ENCODE measurements around the gene HSD11B2. TPM values are rescaled to one million over a fixed set of nuclear protein-coding genes. Genes with fewer than 3 reads are reported as not detected.
A peak's percentile ranks its signal among the peaks of the same experiment; 100 is the strongest.

Gene HSD11B2
- total RNA-seq, 1 donor from 2014 or later = 3.6 TPM

- H3K4me1 Mint-ChIP-seq (ENCODE audit: low read depth) = peaks cover 7% of the 10 kb centered on the region
- no peaks in the 10 kb centered on the region for H3K9me3 Mint-ChIP-seq
- DNase-seq (ENCODE audit: low spot score) = peak; percentile 62
- no peak overlapping the region for H3K27ac Mint-ChIP-seq
- intact Hi-C loops (cut with micrococcal nuclease) = loop anchor here (1.0 kb wide), 2 partner anchors 19 to 187 kb away; no protein-coding TSS in a partner anchor
- no peaks in the 10 kb centered on the region for H3K27me3 Mint-ChIP-seq (ENCODE audit: insufficient read depth)
- no peak overlapping the region for H3K4me3 Mint-ChIP-seq
- H3K36me3 Mint-ChIP-seq (ENCODE audit: low read depth) = no peaks in the 10 kb centered on the region
These were observed 16.7 kb downstream of the HSD11B2 start for GRCh38 chr16:67447508-67448076.

- Mint-ChIP-seq H3K36me3 (ENCODE audit: low read depth) (peaks cover 4% of the 10 kb centered on the region), H3K4me3 (no peak overlapping the region), H3K27me3 (ENCODE audit: insufficient read depth) (no peaks in the 10 kb centered on the region), H3K27ac (no peak overlapping the region), H3K4me1 (ENCODE audit: low read depth) (peaks cover 7% of the 10 kb centered on the region), H3K9me3 (no peaks in the 10 kb centered on the region)
- intact Hi-C loops (cut with micrococcal nuclease) = no loop called here
- no peak for DNase-seq (ENCODE audit: low spot score)
These were observed 17.7 kb downstream of the HSD11B2 start for GRCh38 chr16:67448580-67448979.

GRCh38 chr16:67449336-67449735, 18.4 kb downstream of the HSD11B2 start:
- Mint-ChIP-seq H3K4me1 (ENCODE audit: low read depth) (peaks cover 7% of the 10 kb centered on the region), H3K27me3 (ENCODE audit: insufficient read depth) (no peaks in the 10 kb centered on the region), H3K4me3 (no peak overlapping the region), H3K36me3 (ENCODE audit: low read depth) (peaks cover 4% of the 10 kb centered on the region), H3K9me3 (no peaks in the 10 kb centered on the region), H3K27ac (no peak overlapping the region)
- intact Hi-C loops (cut with micrococcal nuclease) = no loop called here
- DNase-seq (ENCODE audit: low spot score) = no peak

- intact Hi-C loops (cut with micrococcal nuclease) = no loop called here
These were observed 18.8 kb downstream of the HSD11B2 start for GRCh38 chr16:67449739-67450138.

GRCh38 chr16:67451061-67451703, 20.3 kb downstream of the HSD11B2 start:
- intact Hi-C loops (cut with micrococcal nuclease) = no loop called here
- Mint-ChIP-seq H3K4me1 (ENCODE audit: low read depth) (peaks cover 7% of the 10 kb centered on the region), H3K36me3 (ENCODE audit: low read depth) (peaks cover 4% of the 10 kb centered on the region), H3K27ac (no peak overlapping the region), H3K9me3 (no peaks in the 10 kb centered on the region), H3K4me3 (no peak overlapping the region), H3K27me3 (ENCODE audit: insufficient read depth) (no peaks in the 10 kb centered on the region)
- no peak for DNase-seq (ENCODE audit: low spot score)

More at GRCh38 chr16:67449739-67450138, 18.8 kb downstream of the HSD11B2 start:
- DNase-seq (ENCODE audit: low spot score) = no peak
- H3K9me3 Mint-ChIP-seq = no peaks in the 10 kb centered on the region
- peaks cover 4% of the 10 kb centered on the region for H3K36me3 Mint-ChIP-seq (ENCODE audit: low read depth)
- H3K27me3 Mint-ChIP-seq (ENCODE audit: insufficient read depth) = no peaks in the 10 kb centered on the region
- H3K4me3 Mint-ChIP-seq = no peak overlapping the region
- H3K4me1 Mint-ChIP-seq (ENCODE audit: low read depth) = peaks cover 7% of the 10 kb centered on the region
- no peak overlapping the region for H3K27ac Mint-ChIP-seq

- H3K27ac Mint-ChIP-seq = no peak overlapping the region
- H3K36me3 Mint-ChIP-seq (ENCODE audit: low read depth) = peaks cover 4% of the 10 kb centered on the region
- no peak for DNase-seq (ENCODE audit: low spot score)
- H3K9me3 Mint-ChIP-seq = no peaks in the 10 kb centered on the region
- peaks cover 7% of the 10 kb centered on the region for H3K4me1 Mint-ChIP-seq (ENCODE audit: low read depth)
- H3K4me3 Mint-ChIP-seq = no peak overlapping the region
- intact Hi-C loops (cut with micrococcal nuclease) = no loop called here
- H3K27me3 Mint-ChIP-seq (ENCODE audit: insufficient read depth) = no peaks in the 10 kb centered on the region
These were observed 20.9 kb downstream of the HSD11B2 start for GRCh38 chr16:67451704-67452435.

- intact Hi-C loops (cut with micrococcal nuclease) = no loop called here
- H3K4me3 Mint-ChIP-seq = no peak overlapping the region
- no peaks in the 10 kb centered on the region for H3K27me3 Mint-ChIP-seq (ENCODE audit: insufficient read depth)
- no peaks in the 10 kb centered on the region for H3K9me3 Mint-ChIP-seq
- no peaks in the 10 kb centered on the region for H3K4me1 Mint-ChIP-seq (ENCODE audit: low read depth)
- no peak overlapping the region for H3K27ac Mint-ChIP-seq
- no peak for DNase-seq (ENCODE audit: low spot score)
- H3K36me3 Mint-ChIP-seq (ENCODE audit: low read depth) = peaks cover 4% of the 10 kb centered on the region
These were observed 23.2 kb downstream of the HSD11B2 start for GRCh38 chr16:67454104-67454503.

- no peaks in the 10 kb centered on the region for H3K9me3 Mint-ChIP-seq
- H3K4me3 Mint-ChIP-seq = no peak overlapping the region
- no peaks in the 10 kb centered on the region for H3K27me3 Mint-ChIP-seq (ENCODE audit: insufficient read depth)
- no peak for DNase-seq (ENCODE audit: low spot score)
- intact Hi-C loops (cut with micrococcal nuclease) = no loop called here
- peaks cover 4% of the 10 kb centered on the region for H3K36me3 Mint-ChIP-seq (ENCODE audit: low read depth)
- H3K4me1 Mint-ChIP-seq (ENCODE audit: low read depth) = no peaks in the 10 kb centered on the region
- no peak overlapping the region for H3K27ac Mint-ChIP-seq
These were observed 23.9 kb downstream of the HSD11B2 start for GRCh38 chr16:67454852-67455251.

- no peaks in the 10 kb centered on the region for H3K4me1 Mint-ChIP-seq (ENCODE audit: low read depth)
- DNase-seq (ENCODE audit: low spot score) = no peak
- H3K36me3 Mint-ChIP-seq (ENCODE audit: low read depth) = peaks cover 4% of the 10 kb centered on the region
- intact Hi-C loops (cut with micrococcal nuclease) = no loop called here
- H3K4me3 Mint-ChIP-seq = no peak overlapping the region
- no peak overlapping the region for H3K27ac Mint-ChIP-seq
- H3K27me3 Mint-ChIP-seq (ENCODE audit: insufficient read depth) = no peaks in the 10 kb centered on the region
- H3K9me3 Mint-ChIP-seq = no peaks in the 10 kb centered on the region
These were observed 25.6 kb downstream of the HSD11B2 start for GRCh38 chr16:67456391-67457081.

GRCh38 chr16:67457611-67458010, 26.7 kb downstream of the HSD11B2 start:
- Mint-ChIP-seq H3K27me3 (ENCODE audit: insufficient read depth) (no peaks in the 10 kb centered on the region), H3K27ac (no peak overlapping the region)

GRCh38 chr16:67458121-67458641, 27.3 kb downstream of the HSD11B2 start:
- H3K4me3 Mint-ChIP-seq = no peak overlapping the region
- no peak for DNase-seq (ENCODE audit: low spot score)
- H3K27ac Mint-ChIP-seq = no peak overlapping the region
- no peaks in the 10 kb centered on the region for H3K9me3 Mint-ChIP-seq
- intact Hi-C loops (cut with micrococcal nuclease) = no loop called here
- H3K27me3 Mint-ChIP-seq (ENCODE audit: insufficient read depth) = no peaks in the 10 kb centered on the region
- no peaks in the 10 kb centered on the region for H3K4me1 Mint-ChIP-seq (ENCODE audit: low read depth)
- peaks cover 1% of the 10 kb centered on the region for H3K36me3 Mint-ChIP-seq (ENCODE audit: low read depth)

More at GRCh38 chr16:67457611-67458010, 26.7 kb downstream of the HSD11B2 start:
- peaks cover 4% of the 10 kb centered on the region for H3K36me3 Mint-ChIP-seq (ENCODE audit: low read depth)
- intact Hi-C loops (cut with micrococcal nuclease) = no loop called here
- DNase-seq (ENCODE audit: low spot score) = no peak
- H3K4me3 Mint-ChIP-seq = no peak overlapping the region
- H3K4me1 Mint-ChIP-seq (ENCODE audit: low read depth) = no peaks in the 10 kb centered on the region
- no peaks in the 10 kb centered on the region for H3K9me3 Mint-ChIP-seq

GRCh38 chr16:67459066-67459860, 28.3 kb downstream of the HSD11B2 start:
- H3K4me1 Mint-ChIP-seq (ENCODE audit: low read depth) = no peaks in the 10 kb centered on the region
- DNase-seq (ENCODE audit: low spot score) = no peak
- no peaks in the 10 kb centered on the region for H3K27me3 Mint-ChIP-seq (ENCODE audit: insufficient read depth)
- no peak overlapping the region for H3K4me3 Mint-ChIP-seq
- no peaks in the 10 kb centered on the region for H3K36me3 Mint-ChIP-seq (ENCODE audit: low read depth)
- intact Hi-C loops (cut with micrococcal nuclease) = no loop called here
- no peak overlapping the region for H3K27ac Mint-ChIP-seq
- H3K9me3 Mint-ChIP-seq = no peaks in the 10 kb centered on the region

Measured in activated T-helper 1 cell treated with anti-CD3 and anti-CD28 coated beads, Interleukin-12 subunit alpha, Interleukin-12 subunit beta, Interleukin-2, Interleukin-4 antibody, amounts not matched to agents 30 ng/mL and 10 ng/mL and 1 ng/mL, durations not matched to agents 14 hours and 24 hours and 36 hours (primary cell).